CD4-positive, alpha-beta T cell treated with Interferon alpha-2 for 1 hour (primary cell): ENCODE results near the gene CMIP.

Experiments
- DNase-seq, 2 donors: peaks; one replicate each; pipeline ENCODE4 v3.0.0-alpha.2; 2020 to 2022

CMIP gene

DNA sequence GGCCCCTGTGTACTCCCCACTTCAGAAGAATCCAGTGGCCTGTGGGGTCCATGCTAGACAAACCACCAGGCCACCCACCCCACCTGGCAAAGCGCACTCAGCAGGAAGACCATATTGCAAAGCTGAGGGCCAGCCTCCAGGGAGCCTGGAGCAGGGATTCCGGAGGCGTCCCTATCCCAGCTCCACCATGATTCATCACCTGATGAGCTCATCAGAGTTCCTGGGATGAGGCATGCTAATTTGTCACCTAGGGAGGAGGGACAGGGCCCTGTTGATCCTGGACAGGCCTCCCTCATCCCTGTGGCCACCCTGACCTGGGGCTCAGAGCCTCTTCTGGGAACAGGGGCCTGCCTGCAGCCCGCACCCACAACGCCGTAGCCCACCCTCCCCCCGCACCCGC, 202.9 kb downstream of the CMIP start:
- DNase-seq = no peak

DNA sequence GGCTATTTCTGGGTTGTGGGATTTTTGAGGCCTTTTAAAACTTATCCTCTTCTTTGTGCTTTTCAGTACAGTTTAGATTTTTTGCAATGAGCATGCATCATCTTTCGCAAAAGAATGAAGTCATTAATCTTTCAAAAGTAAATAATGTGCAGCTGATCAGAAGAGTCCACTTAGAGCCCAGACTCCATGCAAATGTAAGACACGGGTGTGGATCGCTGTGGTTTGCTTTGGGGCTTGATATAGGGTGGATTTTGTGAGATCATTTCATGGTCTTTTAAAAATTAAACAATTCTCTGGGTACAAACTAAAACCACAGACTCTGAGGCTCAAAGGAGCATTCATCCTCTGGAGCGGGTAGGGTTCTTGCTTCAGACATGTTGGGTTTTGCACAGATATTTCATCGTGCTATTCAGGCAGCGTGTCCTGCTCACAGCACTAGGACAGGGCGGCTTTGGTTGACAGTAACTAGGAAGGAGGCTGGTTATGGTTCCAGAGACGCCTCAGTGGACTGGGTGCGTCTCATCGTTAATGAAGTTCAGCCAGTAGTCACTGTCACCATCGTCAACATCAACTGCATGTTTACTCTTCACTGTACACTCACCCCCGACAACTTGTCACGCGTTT, 205.1 kb downstream of the CMIP start:
- DNase-seq = no peak

DNA sequence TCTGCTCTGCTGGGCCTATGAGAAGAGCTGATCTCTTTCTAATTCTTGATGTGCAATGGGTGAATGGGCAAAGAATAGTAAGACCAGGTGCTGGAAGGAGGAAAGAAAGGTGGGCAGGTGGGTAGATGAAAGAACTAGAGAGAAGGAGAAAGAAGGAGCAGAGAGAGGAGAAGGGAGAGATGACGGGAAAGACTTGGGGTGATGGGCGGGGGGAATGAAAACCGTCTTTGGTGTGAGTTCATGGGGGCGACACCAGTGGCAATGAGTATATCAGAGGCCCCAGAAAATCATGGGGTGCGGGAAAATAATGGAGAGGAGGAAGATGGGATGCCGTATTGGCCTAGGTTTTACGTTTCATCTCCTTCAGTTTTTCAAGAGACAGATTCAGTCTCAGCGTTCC, 205.7 kb downstream of the CMIP start:
- no peak for DNase-seq

DNA sequence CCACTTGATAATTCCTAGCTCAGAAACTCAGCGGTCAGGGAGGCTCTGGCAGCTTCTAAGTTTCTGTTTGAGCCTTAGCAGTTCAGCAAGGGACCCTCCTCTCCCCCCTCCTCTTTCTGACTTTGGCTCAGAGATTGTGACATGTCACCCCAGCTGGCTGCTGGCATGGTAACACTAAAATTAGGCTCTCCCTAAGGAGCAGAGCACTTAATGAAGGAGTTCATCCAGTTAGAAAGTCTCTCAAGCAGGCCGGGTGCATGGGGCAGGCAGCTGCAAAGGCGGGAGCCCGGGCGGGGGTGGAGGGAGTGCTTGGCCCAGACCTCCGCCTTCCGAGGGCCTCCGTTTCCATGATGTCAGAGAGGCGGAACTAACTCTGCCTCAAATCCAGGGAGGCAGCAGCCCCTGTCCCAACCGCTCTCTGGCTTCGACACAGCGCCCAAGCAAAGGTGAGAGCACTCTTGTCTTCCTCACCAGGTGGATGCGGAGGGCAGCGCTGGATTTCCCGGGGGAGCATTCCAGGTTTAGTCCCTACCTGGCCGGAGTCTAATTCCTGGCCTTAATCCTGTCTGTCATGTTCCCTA, 206.5 kb downstream of the CMIP start:
- DNase-seq = no peak

DNA sequence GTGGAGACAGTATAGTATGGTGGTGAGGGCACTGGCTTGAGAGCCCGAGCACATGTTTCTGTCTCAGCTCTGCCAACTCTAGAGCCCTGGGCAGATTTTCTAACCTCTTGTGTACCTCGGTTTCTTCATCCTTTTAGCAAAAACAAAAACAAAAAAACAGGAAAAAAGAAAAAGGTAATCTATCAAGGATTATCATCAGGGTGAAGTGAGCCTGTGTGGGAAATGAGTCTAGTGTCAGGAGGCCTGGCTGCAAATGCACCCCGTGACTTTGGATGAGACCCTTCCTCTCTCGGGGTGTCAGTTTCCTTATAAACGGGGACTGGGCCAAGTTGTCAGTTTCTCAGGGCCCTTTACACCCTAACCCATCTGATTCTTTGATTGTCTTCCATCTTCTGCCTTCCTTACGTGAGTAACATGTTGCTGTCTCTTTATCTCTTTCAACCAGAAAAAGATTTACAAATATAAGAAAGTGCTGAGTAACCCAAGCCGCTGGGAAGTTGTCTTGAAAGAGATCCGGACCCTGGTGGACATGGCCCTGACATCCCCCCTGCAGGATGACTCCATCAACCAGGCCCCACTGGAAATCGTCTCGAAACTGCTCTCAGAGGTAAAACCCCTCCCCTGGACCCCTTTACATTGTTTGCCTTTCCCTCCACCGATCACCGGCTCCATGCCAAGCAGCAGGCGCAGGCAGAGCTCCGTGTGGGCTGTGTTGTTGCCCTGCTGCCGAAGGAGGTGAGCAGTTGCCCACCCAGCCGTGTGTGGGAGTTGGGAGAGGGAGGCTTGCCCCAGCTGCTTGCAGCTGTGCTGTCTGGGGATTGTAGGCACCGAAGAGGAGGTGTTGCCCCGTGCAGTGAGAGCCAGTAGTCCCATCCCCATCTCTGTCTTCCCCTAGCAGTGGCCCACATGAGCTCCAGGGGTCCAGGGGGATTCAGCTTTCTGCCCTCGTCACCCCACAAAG, 207.4 kb downstream of the CMIP start:
- no peak for DNase-seq

DNA sequence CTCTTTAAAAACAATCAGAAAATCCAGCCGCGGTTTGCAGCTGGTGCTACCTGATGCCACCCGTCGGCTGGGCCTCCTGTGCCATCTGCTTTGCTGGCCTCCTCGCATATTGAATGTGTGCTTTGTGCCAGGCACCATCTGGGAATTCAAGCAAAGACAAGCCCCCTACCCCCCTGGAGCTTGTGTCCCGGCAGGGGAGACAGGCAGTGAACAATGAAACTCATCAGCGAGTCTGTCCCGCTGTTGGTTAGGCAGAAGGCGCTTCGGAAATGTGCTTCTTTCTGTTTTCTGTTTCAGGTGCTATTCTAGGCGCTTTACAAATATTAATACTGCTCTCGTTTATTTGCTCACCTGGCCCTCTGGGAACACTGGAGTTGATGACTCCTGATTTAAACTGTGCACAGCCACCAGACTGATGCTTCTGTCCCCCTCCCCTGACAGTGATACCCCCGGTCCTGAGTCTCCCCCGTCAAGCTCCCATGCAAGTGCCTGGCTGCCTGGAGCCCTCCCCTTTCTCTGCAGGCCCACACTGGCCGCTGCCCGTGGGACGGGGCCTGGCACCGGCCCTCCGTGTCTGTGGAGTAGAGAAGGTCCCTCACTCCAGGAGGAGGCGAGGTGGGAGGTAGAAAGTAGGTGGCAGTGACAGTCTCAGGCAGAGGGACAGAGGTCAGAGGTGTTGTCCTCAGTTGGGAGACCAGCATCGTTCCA, 208.3 kb downstream of the CMIP start:
- DNase-seq = no peak

DNA sequence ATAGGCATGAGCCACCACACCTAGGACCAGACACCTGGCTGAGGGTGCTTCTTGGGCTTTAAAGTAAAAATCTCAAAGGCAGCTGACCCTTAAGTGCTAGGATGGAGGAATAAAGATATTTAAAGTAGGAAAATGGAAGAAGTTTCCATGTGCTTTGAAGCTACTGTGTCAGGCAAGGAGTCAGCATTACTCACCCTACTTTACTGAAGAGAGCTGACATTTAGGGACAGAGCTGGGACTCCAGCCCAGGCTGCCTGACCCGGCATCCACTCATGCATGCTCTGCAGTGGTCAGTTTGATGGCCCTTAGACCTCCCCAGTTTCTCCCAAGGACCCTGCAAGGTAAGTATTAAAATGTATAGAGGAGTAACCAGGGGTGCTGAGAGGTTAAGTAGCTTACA, 209.7 kb downstream of the CMIP start:
- no peak for DNase-seq

DNA sequence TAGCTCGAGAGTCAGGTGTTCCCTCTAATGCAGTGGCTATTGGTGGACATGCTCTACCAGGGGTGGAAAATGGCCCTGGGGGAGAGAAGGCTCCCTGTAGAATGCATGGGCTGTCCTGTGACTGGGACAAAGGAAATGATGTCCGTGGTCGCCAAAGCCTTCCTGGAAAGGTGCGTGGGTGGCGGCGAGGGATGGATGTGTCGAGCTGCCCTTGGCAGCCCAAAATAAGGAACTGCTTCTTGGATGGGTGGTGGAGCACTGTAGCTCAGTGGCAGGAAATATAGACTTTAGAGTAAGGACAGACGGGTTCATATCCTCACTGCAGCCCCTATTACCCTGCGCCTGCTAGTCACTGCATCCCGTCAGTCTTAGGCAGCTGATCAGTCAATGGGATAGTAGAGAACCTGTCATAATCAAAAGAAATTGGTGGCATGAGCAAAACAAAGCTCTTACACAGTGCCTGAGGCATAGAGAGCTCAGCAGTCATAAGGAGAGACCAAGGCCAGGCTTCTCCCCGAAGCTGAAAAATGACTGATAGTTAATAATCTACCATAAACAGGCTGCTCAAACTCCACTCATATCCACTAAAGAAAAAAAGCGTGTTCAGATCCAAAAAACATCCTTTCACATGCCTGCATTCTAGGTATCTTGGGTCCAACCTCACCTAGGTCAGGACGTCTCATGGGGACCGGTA, 211.0 kb downstream of the CMIP start:
- no peak for DNase-seq

DNA sequence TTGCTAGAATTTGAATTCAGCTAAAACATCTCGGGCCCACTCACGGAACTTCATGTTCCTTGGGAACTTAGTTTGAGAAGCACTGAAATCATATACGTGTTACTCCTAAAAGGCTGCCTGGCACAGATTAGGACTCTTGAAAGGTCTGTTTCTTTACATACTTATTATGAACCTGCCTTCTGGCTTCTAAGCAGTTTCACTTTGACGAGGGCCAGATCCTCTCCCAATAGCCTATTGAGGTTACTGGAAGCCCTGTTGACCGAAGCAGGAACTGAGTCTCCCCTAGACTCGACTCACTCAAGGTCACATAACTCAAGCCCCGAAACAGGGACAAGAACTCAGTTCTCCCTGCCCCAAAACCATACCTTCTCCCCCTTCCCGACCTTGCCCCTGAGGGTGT, 212.6 kb downstream of the CMIP start:
- DNase-seq = no peak

DNA sequence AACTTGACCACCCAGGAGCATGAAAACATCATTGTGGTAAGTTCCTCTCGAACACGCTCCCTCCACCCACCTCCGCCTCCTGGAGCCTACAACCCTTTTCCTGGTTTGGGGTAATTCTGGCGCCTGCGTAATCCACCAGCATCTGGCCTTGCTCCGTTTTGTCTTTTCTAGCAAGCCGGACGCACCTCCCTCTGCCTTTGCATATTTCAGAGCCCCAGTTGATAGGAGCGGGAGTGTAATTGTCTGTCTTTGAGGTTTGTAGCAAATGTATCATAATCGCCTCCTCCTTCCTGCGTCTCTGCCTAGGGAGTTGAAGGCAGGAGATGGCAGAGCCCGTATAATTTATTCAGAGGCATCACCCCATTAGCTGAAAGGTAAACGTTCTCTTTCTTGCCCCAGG, 213.2 kb downstream of the CMIP start:
- no peak for DNase-seq

DNA sequence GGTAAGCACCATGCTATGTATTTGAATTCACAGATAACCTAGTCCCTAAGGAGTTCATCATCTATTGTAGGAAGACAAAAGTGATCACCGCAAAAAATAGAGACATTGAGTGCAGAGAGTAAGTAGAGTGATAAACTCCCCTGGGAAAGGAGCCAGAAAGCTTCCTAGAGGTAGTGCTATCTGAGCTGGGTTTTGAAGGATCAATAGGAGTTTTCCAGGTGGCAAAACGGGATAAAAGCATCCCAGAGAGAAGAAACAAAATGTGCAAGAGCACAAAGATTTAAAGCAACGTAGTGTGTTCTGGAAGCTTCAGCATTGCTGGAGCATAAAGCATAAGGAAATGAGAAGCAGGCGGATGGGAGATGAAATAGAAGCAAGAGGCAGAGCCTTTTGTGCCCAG, 213.8 kb downstream of the CMIP start:
- DNase-seq = no peak

DNA sequence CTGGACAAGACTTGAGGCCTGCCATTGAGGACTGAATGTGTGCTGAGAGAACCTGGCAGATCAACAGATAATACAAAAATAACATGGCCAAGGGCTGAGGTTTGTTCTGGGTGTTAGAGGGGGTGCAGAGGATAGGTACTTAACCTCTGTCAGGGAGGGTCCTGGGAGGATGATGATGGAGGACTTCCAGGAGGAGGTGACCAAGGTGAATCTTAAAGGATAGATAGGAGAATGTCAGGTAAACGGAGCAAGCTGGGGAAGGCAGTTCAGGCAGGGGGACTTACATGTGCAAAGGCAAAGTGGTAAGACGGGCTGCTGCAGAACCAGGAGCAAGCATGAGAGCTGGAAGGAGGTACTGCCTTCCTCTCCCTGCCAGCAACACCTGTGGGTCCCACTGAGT, 214.6 kb downstream of the CMIP start:
- DNase-seq = no peak

DNA sequence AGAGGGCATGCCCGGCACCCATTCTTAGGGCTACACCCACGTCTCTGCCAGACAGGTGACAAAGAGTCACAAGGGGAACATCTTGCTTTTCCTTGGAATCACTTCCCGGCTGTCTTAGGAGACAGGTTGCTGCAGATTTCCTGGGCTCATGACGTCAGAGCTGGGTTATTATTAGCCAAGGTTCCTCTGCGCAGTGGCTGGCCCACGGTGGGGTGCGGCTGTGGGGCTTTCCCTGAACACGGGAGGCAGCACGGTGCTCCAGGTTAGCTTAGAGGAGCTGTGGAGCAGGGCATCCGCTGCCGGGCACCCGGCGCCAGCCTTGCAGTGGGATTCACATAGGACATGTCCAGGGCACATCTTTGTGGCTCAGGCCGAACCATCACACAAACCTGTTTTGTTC, 216.5 kb downstream of the CMIP start:
- DNase-seq = no peak

DNA sequence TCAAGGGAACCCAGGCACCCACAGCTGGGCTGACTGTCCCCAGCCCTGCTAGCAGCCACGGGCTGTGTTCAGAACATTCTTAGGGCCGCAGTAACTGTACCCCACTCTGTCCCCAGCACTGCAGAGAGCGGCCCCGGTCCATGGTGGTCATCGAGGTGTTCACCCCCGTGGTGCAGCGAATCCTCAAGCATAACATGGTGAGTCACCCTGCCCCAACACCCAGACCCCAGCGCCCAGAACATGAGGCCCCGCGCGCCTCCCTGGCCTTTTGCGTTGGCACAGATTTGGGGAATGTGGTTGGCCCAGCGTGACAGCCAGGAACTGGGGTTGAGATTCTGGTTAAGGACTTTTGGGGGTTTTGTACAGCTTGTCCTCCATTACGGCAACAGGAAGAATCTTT, 219.5 kb downstream of the CMIP start:
- DNase-seq = no peak

DNA sequence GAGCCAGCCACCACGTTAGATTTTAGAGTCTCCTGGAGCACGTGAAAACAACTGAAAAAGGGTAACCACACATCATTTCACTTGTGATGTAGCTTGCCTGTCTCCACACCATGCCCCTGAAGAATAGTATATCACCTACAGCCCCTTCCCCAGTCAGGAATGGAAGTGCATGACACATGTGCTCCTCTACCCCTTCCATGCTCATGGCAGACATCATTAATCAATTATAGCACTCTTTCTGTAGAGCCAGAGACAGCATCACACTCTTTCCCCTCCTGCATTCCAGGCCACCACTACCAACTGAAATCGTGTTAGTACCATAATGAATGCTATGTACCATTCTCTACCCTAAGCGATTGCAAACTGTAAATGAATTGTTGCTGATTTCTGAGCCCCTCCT, 221.0 kb downstream of the CMIP start:
- DNase-seq = no peak

DNA sequence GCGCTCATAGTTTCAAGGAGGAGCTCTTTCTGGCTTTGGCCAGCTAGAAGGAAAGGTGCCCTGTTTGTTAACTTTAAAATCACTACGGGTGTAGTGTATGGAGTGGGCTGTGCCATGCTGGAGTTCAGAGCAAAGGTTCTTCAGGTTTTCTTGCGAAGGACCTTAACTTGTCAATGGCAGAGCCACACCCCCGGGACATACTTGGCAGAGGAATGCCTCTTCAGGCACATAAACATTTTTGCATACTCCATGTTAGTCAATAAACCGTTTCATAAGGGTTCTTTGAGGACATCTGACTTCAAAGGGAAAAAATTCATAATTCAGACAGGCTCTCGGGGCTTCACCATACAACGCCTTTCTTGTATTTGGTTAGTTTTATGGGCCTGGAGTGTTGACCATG, 221.5 kb downstream of the CMIP start:
- no peak for DNase-seq

DNA sequence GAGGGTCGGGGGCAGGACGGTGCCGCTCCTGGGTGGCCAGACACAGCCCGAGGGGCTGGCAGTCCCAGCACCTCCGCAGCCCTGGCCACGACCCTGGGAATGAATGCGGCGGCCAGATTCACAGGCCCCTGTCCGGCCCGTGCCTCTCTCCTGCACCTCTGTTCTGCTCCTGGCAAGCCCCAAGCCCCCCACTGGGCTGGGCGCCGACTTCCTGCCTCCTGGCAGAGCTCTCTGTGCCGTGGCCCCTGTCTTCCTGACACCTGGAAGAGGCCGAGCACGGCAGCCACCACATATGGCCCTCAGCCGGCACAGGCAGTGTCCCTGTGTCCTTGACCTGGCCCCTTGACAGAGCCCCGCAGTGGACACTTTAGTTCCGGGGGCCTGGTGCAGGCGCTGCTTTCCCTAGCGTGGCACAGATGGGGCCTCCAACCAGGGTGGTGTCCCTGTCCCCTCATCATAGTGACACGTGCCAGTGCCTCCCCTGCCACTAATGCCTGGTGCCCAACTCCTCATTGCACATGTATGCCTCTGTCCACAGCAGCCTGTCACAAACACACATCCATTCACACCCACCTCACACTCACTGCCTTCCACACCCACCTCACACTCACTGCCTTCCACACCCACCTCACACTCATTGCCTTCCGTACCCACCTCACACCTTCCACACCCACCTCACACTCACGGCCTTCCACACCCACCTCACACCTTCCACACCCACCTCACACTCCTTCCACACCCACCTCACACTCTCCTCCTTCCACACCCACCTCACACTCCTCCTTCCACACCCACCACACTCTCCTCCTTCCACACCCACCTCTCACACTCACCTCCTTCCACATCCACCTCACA, 223.9 kb downstream of the CMIP start:
- no peak for DNase-seq

DNA sequence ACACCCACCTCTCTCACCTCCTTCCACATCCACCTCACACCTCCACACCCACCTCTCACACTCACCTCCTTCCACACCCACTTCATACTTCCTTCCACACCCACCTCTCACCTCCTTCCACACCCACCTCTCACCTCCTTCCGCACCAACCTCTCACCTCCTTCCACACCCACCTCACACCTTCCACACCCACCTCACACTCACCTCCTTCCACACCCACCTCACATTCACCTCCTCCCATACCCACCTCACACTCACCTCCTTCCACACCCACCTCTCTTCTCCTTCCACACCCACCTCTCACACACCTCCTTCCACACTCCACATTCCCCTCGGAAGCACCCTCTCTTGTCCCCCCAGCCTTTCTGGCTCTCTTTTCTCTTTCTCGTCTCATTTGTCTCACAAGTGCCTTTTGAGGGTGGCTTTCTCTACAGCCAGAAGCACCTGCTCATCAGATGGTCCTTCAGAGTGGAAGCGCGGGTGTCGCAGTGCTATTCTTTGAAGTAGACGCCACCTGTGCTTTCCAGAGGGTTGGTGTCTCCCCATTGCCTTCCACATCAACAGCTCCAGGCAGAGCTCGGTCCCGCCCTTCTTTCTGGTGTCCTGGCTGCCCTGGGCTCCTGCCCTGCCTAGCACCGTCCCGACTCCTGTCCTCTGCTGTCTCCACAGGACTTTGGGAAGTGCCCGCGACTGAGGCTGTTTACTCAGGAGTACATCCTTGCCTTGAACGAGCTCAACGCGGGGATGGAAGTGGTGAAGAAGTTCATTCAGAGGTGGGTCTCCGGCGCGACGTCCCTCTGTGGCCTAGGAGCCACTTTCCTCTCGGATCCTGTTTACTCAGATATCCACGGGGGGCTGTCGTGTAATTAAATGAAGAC, 225.1 kb downstream of the CMIP start:
- no peak for DNase-seq

DNA sequence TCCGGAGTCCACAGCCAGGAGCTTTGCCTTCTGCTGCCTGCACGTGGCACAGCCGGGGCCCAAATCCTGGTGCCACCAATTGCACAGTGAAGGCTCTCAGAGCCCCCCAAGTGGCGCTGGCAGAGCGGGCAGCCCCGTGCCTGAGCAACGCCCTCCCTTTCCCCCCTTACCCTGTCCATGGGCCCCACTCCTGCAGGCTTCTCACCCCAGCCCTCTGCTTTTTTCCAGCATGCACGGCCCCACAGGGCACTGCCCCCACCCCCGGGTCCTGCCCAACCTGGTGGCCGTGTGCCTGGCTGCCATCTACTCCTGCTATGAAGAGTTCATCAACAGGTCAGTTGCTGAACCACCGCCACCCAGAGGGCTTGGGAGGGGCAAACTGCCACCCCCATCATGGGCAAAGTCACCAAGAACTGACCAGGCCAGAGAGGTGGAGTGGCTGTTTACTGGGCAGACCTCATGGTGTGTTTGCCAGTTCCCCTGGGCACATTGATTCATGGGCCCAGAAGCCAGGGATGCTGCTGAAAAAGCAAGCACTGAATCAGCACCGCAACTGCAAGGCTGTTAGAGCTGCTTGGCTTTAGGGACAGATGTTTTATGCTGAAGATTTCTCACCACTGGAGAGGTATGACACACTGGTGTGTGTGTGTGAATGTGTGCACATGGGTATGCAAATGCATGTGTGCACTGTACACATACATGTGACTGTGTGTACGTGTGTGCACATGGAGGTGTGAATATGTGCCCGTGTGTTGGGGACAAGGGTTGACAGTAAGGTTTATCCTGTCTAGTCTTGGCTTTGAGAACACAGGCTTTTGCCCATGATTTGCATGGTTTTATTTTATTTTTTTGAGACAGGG, 227.4 kb downstream of the CMIP start:
- no peak for DNase-seq

DNA sequence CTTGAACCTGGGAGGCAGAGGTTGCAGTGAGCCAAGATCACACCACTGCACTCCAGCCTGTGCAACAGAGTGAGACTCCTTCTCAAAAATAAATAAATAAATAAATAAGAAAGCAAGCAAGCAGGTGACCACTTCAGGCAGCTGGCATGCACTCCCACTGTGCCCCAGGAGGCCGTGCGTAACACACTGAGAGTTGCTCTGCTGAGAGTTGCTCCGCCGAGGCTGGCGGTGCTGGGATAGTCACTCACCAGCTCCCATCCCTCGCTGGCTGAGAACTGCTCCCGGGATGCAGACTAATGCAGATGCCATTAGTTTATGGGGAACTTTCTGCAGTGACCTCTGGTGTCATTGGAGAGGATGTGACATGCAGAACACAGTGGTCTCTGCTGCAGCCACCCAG, 228.8 kb downstream of the CMIP start:
- DNase-seq = no peak
